IPS DF 4.7 (cell line): ENCODE results near the gene MCM3AP.
"Not testable (repeated sequence)": the region's sequence is repeated elsewhere in the genome, so short reads cannot be mapped to it uniquely, and the experiment has no call there.

ENCODE experiments used
- DNase-seq: peaks from one replicate; pipeline ENCODE4 v3.0.0-alpha.2; 2013; ENCODE audit warnings: low spot score; ENCODE audit errors: extremely low read depth

The MCM3AP gene

GRCh38 chr21:46205766-46206162, 79.6 kb downstream of the MCM3AP start:
- DNase-seq, result no peak

GRCh38 chr21:46205166-46205565, 80.2 kb downstream of the MCM3AP start:
- no peak for DNase-seq

DNA sequence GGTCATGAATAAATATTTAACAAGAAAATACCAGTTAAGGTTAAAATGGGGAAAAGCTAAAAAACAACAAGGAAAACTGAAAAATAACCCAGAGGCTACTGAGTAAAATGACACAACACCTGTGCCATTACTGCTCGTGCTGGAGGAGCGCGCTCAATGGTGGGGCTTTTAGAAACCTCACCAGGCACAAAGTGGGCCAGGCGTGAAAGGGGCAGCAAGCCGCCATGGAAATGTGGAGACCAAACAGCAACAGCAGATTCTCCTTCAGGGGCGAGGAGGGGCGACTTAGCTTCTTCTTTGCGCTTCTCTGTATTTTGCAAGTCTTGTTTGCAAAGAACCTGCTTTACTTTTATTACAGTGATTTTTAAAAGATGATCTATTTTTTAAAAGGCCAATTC, 82.2 kb downstream of the MCM3AP start:
- DNase-seq, result no peak

GRCh38 chr21:46202592-46203202, 82.7 kb downstream of the MCM3AP start:
- peak; percentile 16 for DNase-seq

- DNase-seq, result not testable (repeated sequence)
These were observed 84.3 kb downstream of the MCM3AP start for GRCh38 chr21:46200877-46201803.

- DNase-seq, result no peak
These were observed 85.7 kb downstream of the MCM3AP start for GRCh38 chr21:46199436-46200373.

GRCh38 chr21:46196733-46197132, 88.7 kb downstream of the MCM3AP start:
- no peak for DNase-seq

GRCh38 chr21:46195595-46196195, 89.7 kb downstream of the MCM3AP start:
- DNase-seq, result no peak

- no peak for DNase-seq
These were observed 90.8 kb downstream of the MCM3AP start for GRCh38 chr21:46194374-46195334.

GRCh38 chr21:46193829-46194373, 91.5 kb downstream of the MCM3AP start:
- DNase-seq, result no peak

DNA sequence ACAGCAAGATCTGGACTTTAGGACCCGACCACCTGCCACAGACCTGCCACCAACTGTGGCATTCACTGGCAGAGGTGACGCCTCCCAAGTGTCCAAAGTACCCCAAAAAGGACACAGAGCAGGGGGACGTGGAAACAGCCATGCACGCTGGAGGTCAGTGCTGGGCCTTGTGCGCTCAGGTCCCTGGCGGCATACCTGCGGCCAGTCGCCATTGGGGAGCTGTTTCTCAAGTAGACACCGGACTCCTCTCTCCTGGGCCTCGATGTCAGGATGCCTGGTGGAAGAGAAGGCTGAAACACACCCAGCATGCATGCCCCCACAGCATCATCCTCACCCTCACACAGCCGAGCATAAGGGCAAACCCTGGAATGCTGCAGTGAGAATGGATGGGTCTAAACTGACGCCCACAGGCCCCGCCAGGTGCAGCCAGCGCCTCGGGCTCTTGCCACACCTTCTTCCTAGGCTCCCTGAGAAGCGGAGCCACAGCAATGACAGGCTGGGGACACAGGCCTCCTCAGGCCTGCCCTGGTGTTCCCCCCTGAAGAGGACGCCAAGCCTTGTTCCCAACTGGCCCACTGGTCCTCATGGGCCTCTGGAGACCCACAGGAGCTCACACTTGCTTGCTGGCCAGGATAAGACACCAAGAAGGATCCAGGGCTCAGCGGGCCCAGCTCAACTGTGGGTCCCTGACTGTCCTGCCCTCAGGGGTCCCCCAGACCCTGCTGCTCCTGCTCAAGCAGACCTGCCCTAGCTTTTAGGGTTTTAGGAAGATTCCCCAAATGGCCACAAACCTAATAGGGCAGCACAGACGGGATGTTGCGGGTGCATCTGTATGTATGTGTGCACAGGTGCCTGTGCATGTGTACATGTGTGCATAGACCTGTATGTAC, 93.5 kb downstream of the MCM3AP start:
- DNase-seq, result no peak

- no peak for DNase-seq
These were observed 94.1 kb downstream of the MCM3AP start for GRCh38 chr21:46191257-46191685.

DNA sequence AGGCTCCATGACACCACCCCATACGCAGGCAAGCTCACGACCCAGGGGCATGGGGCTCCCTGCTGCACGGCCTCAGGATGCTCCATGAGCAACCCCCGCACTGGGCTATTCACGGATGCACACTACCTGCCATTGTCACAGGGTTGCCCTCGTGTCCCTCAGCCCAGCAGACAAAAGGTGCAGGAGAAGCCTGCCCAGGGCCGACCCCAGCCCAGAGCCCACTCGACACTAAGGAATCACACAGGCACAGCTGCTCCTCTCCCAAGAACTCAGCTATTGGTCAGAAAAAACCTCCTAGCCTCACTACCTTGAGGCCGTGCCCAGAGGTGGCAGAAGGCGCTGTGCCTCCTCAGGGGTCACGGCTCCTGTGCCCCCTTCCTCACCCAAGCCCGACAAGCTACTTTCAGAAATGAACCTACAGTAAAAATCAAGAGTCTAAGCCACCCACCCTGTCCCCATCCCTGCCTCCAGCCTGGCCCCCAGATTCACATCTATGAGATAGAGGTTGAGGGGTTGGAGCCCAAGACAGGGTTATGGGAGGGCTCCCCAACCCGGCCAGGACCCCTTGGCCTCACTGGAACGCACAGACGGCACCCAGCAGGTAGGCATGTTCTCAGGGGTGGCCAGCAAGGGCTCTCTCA, 94.8 kb downstream of the MCM3AP start:
- no peak for DNase-seq

GRCh38 chr21:46189959-46190490, 95.4 kb downstream of the MCM3AP start:
- DNase-seq, result no peak

GRCh38 chr21:46189213-46189958, 96.0 kb downstream of the MCM3AP start:
- no peak for DNase-seq

DNA sequence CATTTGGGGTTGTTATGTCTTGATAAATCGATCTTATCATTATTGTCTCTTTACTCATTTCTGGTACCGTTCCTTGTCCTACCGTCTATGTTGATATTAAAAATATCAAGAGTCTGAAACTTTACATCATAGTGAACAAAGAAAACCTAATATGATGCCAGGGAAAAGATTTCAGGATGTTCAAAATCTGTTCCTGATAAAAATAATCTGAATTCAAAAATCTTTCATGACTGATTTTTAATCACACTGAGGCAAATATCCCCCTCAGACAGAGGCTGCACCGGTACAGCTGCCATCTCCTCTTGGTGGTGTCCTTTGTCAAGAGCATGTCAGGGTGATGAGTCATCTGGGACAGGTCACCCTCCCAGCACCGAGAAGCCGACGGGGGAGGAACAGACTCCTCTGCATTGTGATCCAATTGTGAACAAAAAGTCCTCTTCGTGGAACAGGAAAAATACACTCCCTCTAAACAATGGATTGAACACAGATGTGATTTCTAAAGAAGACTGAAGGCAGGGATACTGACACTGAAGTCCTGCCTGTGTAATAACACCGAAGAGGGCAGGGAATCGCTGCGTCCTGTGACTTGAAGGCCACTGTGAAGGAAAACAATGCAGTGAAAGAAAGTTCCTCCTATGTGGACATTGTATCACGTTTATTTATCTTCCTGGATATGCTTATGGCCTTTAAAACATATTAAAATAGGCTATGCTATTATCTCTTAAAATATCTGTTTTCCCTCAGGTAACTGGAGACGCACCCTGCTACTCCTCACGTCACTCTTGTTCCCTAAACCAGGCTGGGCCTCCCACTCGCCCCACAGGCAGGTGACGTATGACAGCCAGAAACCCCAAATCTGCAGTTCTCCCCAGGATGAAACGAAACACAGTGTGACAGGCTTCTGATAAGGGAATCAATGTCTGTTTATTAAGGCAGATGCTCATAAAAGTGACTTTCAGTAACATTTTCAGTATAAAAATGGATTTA, 96.9 kb downstream of the MCM3AP start:
- no peak for DNase-seq
